ENCODE data around the gene NEDD4L.

DNA sequence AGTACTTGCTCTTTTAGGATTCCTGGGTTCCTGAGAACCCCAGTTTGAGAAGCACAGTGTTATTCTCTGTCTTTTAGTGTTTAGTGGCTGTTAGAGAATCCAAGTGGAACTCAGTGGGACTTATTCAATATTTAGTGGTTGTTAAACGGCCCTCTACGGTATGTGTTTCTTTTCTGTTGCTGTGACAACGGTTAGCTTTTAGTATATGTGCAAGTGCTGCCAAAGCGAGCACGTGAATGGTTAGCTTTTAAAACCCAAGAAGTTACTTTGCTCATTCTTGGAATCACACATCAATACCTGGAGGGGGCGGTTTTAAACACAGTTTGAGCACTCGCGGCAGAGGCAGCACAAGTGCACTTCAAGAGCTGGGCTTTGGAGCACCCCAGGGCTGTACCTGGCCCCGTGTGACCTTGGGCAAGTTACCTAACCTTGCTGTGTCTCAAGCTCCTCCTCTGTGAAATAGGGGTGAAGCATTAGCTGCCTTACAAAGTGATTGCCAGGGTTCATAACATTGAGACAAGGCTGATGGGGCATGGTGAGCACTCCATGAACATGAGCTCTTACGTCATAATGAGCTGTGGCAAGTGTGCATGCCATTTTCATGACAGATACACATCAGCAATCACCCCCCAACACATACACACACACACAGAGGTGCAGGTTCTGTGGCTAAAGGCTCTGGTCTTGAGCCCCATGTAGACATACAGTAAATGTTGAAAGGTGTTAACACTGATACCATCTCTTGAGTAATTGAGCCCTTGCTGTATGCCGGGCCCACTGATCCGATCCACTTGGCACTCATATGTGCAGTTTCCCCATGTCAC, 350.8 kb downstream of the NEDD4L start:
- TF ChIP-seq, protein P1, sequence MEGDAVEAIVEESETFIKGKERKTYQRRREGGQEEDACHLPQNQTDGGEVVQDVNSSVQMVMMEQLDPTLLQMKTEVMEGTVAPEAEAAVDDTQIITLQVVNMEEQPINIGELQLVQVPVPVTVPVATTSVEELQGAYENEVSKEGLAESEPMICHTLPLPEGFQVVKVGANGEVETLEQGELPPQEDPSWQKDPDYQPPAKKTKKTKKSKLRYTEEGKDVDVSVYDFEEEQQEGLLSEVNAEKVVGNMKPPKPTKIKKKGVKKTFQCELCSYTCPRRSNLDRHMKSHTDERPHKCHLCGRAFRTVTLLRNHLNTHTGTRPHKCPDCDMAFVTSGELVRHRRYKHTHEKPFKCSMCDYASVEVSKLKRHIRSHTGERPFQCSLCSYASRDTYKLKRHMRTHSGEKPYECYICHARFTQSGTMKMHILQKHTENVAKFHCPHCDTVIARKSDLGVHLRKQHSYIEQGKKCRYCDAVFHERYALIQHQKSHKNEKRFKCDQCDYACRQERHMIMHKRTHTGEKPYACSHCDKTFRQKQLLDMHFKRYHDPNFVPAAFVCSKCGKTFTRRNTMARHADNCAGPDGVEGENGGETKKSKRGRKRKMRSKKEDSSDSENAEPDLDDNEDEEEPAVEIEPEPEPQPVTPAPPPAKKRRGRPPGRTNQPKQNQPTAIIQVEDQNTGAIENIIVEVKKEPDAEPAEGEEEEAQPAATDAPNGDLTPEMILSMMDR (IDR thresholded peaks at IDR 0.05): no peak
- no peak for TF ChIP-seq EZH2 (IDR thresholded peaks at IDR 0.05; ENCODE audit: borderline replicate concordance, insufficient read depth, low read depth, low read length, poor library complexity, severe bottlenecking)

All from B cell (primary cell).